Glutamatergic neuron (in vitro differentiated cells): Measurements from ENCODE around the gene INPPL1. TPM values are rescaled to one million over a fixed set of nuclear protein-coding genes. Genes with fewer than 3 reads are reported as not detected.

Source experiments
- DNase-seq: peaks from one replicate; pipeline ENCODE4 v3.0.0; 2022
- H3K27ac Mint-ChIP-seq: one replicate; pipeline ENCODE4 v1.8.0; 2020; ENCODE audit warnings: mild to moderate bottlenecking, mixed read lengths, inconsistent platforms; ENCODE audit not compliant: unreplicated experiment
- H3K27me3 Mint-ChIP-seq: one replicate; pipeline ENCODE4 v1.8.0; 2020; ENCODE audit warnings: mild to moderate bottlenecking, moderate library complexity, mixed read lengths, inconsistent platforms; ENCODE audit not compliant: unreplicated experiment
- H3K36me3 Mint-ChIP-seq: one replicate; pipeline ENCODE4 v1.8.0; 2020; ENCODE audit warnings: mild to moderate bottlenecking, mixed read lengths, inconsistent platforms; ENCODE audit not compliant: unreplicated experiment
- H3K4me1 Mint-ChIP-seq: one replicate; pipeline ENCODE4 v1.8.0; 2020; ENCODE audit warnings: mild to moderate bottlenecking, low read depth, mixed read lengths, inconsistent platforms; ENCODE audit not compliant: unreplicated experiment
- H3K4me3 Mint-ChIP-seq: one replicate; pipeline ENCODE4 v1.8.0; 2020; ENCODE audit warnings: mild to moderate bottlenecking, mixed read lengths, inconsistent platforms; ENCODE audit not compliant: unreplicated experiment
- H3K9me3 Mint-ChIP-seq: one replicate; pipeline ENCODE4 v1.8.0; 2020; ENCODE audit warnings: mild to moderate bottlenecking, moderate library complexity, mixed read lengths, inconsistent platforms; ENCODE audit not compliant: unreplicated experiment
- CTCF ChIP-seq: fragments of 200-600 bp; sonication (generic); IDR thresholded peaks from one replicate; pipeline ENCODE4 v1.5.0; 2021; ENCODE audit not compliant: partially characterized antibody, unreplicated experiment
- total RNA-seq: library from RNA; stranded (reverse); fragmentation: NEBNext Ultra II Directional; extraction: Animal tissue kit (Norgen Biotek cat#: 25700); gene quantifications from one replicate; pipeline ENCODE4 v1.2.1, GENCODE V29; 2021; ENCODE audit not compliant: unreplicated experiment

Gene INPPL1
- total RNA-seq, 1 donor from 2014 or later: 62.8 TPM

- no peak for TF ChIP-seq CTCF
- no peaks in the 10 kb centered on the region for H3K36me3 Mint-ChIP-seq
- no peak overlapping the region for H3K4me3 Mint-ChIP-seq
- H3K9me3 Mint-ChIP-seq: peaks cover 3% of the 10 kb centered on the region
- H3K27me3 Mint-ChIP-seq: peaks cover 8% of the 10 kb centered on the region
- H3K27ac Mint-ChIP-seq: no peak overlapping the region
- peaks cover 9% of the 10 kb centered on the region for H3K4me1 Mint-ChIP-seq
- DNase-seq: peak; percentile 43
Observed at GRCh38 chr11:72228229-72228843, 3.8 kb downstream of the INPPL1 start.

- Mint-ChIP-seq H3K4me3 (no peak overlapping the region), H3K27ac (no peak overlapping the region), H3K27me3 (peaks cover 8% of the 10 kb centered on the region), H3K4me1 (peaks cover 9% of the 10 kb centered on the region), H3K9me3 (peaks cover 5% of the 10 kb centered on the region), H3K36me3 (no peaks in the 10 kb centered on the region)
- DNase-seq: no peak
- no peak for TF ChIP-seq CTCF
Observed at GRCh38 chr11:72228844-72229231, 4.3 kb downstream of the INPPL1 start.

- Mint-ChIP-seq H3K36me3 (no peaks in the 10 kb centered on the region), H3K4me1 (peaks cover 9% of the 10 kb centered on the region), H3K27me3 (peaks cover 8% of the 10 kb centered on the region), H3K27ac (no peak overlapping the region), H3K9me3 (peaks cover 5% of the 10 kb centered on the region), H3K4me3 (no peak overlapping the region)
- no peak for DNase-seq
- TF ChIP-seq CTCF: no peak
Observed at GRCh38 chr11:72229336-72229924, 4.9 kb downstream of the INPPL1 start.

- no peak for TF ChIP-seq CTCF
- Mint-ChIP-seq H3K9me3 (peaks cover 5% of the 10 kb centered on the region), H3K27me3 (peaks cover 8% of the 10 kb centered on the region), H3K27ac (no peak overlapping the region), H3K4me1 (peaks cover 9% of the 10 kb centered on the region), H3K36me3 (no peaks in the 10 kb centered on the region), H3K4me3 (no peak overlapping the region)
- DNase-seq: no peak
Observed at GRCh38 chr11:72229925-72230763, 5.6 kb downstream of the INPPL1 start.

GRCh38 chr11:72230764-72231365, 6.3 kb downstream of the INPPL1 start:
- Mint-ChIP-seq H3K9me3 (peaks cover 5% of the 10 kb centered on the region), H3K27me3 (peaks cover 8% of the 10 kb centered on the region), H3K27ac (no peak overlapping the region), H3K4me1 (peaks cover 5% of the 10 kb centered on the region), H3K36me3 (no peaks in the 10 kb centered on the region), H3K4me3 (no peak overlapping the region)
- no peak for TF ChIP-seq CTCF
- no peak for DNase-seq
